NAMALWA (cell line): ENCODE data around the gene CLDN5.
A peak's percentile ranks its signal among the peaks of the same experiment; 100 is the strongest.

Source experiments
- DNase-seq: peaks from one replicate; pipeline ENCODE4 v3.0.0-alpha.2; 2015; ENCODE audit warnings: low spot score

CLDN5 gene

DNA sequence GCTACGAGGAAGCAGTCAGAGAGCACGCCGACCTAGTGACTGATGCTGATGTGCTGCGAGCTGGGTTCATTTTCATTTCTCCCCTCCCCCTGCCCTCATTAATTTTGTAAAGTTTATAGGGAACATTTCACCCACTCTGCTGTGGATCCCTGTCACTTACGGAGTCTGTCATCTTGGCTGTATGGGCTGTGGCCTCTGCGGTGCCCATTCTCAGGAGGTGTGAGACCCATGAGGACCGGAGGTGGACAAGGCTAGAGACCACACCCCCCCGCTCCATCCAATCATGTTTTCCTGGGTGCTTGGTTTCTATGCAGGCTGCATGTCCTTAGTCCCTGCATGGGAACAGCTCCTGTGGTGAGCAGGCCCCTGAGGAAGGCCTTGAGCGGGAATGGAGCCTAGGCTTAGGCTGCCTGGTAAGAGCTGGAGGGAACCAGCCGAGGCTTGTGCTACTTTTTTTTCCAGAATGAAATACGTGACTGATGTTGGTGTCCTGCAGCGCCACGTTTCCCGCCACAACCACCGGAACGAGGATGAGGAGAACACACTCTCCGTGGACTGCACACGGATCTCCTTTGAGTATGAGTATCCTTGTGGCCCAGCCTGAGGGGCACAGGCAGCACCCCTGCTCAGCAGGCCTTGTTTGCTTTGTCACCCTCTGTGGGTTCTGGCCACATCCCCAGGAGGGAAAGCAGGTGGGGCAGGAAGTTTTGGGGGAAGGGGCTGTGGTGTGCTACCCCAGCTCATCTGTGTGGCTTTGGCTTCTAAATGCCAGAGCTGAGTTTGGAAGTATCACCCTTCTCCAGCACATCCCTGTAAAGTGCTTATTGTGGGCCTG lies 19.1 kb downstream of the CLDN5 start:
- no peak for DNase-seq

- DNase-seq: peak; percentile 43
These were observed 20.3 kb downstream of the CLDN5 start for GRCh38 chr22:19503869-19504268.

GRCh38 chr22:19503367-19503766 lies 20.8 kb downstream of the CLDN5 start:
- DNase-seq: no peak

DNA sequence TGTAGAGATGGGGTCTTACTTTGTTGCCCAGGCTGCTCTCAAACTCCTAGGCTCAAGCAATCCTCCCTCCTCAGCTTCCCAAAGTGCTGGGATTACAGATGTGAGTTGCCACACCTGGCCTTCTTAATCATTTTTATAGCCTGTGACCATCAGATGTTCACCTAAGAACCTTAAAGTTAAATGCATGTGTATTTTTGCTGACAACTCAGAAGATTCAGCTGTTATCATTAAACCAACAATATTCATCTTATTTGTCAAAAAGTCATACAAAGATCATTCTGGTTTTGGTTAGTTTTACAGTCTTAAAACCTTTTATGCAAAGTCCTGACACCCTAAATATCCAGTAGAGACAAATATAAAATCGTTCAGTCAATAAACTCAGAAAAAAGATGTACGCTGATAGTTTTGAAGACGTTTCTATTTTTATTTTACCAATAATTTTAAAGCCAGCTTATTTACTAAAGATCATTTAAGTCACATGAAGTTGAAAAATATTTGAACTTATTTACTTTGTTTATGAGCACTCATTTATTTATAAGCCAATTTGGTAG lies 22.2 kb downstream of the CLDN5 start:
- no peak for DNase-seq

DNA sequence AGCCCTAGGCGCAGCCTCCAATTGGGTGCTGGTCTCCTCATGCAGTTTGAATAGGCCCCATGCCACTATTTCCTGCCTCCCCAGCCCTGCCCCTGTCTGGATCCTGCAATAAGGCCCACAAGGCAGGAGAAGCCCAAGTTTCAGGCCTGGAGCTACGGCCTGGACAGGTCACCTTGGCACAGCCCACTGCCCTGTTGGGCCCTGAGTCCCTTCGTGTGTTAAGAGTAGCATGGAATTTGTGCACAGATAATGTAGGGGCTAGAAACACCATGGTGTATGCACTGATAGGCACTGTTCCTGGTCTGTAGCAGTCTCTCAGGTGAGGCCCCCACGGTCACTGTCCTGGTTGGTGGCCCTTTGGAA lies 24.3 kb downstream of the CLDN5 start:
- DNase-seq: no peak

- no peak for DNase-seq
These were observed 24.9 kb downstream of the CLDN5 start for GRCh38 chr22:19499236-19499879.

DNA sequence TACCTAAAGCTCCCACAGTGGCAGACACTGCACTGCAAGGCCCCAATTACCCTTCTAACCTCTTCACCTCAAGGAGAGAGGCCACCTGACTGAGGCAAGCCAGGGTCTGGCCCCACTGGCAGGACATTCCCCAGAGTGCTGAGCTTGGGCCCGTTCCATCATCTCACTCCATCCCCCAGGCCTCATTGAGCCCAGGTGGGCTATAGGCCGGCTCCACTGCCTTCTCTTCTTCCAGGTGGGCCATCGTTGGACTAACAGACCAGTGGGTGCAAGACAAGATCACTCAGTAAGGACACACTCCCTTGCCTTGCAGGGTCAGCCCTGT lies 25.4 kb downstream of the CLDN5 start:
- no peak for DNase-seq

- DNase-seq: no peak
These were observed 25.9 kb downstream of the CLDN5 start for GRCh38 chr22:19498154-19498865.

GRCh38 chr22:19497245-19497644 lies 27.0 kb downstream of the CLDN5 start:
- DNase-seq: no peak

GRCh38 chr22:19496324-19496630 lies 27.9 kb downstream of the CLDN5 start:
- DNase-seq: no peak

GRCh38 chr22:19495562-19496323 lies 28.5 kb downstream of the CLDN5 start:
- DNase-seq: peak; percentile 47

- DNase-seq: no peak
These were observed 29.5 kb downstream of the CLDN5 start for GRCh38 chr22:19494676-19495173.

DNA sequence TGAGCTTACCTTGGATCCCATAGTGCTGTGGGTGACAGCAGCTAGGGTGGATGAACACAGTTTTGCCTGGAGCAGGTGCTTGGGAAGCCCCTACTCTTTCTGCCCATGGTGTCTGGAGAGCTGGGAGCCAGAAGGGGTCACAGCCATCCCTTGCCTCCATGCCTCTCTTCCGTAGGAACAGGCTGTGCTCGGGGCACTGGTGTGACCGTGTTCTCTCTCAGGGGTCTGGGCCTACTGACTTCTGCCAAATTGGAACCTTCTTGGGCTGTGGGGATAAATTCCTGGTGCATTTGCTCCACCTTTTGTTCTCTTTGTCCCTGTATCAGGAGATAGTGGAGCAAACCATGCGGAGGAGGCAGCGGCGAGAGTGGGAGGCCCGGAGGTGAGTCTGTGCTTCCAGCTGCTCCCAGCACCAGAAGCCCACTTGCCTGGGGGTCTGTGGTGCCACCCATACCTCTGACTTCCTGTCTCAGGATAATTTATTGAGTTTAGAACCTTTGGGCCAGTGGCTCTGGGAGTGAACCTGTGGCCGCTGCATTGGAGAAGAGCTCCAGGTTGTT lies 30.1 kb downstream of the CLDN5 start:
- no peak for DNase-seq

- DNase-seq: no peak
These were observed 31.6 kb downstream of the CLDN5 start for GRCh38 chr22:19492504-19493174.

DNA sequence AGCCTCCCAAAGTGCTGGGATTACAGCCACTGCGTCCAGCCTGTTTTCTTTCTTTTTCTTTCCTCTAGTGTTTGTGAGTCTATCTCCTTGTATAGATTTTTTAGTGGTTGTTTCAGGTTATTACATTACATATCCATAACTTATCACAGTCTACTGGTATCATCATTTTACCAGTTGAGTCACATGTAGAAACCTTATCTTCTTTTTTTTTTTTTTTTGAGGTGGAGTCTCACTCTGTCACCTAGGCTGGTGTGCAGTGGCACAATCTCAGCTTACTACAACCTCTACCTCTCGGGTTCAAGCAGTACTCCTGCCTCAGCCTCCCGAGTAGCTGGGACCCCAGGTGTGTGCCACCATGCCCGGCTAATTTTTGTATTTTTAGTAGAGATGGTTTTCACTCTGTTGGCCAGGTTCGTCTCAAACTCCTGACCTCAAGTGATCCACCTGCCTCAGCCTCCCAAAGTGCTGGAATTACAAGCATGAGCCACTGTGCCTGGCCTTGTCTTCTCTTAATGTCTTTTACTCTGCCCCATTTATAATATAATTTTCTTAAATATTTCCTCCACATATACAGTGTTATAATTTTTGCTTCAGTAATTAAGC lies 33.5 kb downstream of the CLDN5 start:
- no peak for DNase-seq

- DNase-seq: peak; percentile 21
These were observed 35.0 kb downstream of the CLDN5 start for GRCh38 chr22:19488884-19489843.

DNA sequence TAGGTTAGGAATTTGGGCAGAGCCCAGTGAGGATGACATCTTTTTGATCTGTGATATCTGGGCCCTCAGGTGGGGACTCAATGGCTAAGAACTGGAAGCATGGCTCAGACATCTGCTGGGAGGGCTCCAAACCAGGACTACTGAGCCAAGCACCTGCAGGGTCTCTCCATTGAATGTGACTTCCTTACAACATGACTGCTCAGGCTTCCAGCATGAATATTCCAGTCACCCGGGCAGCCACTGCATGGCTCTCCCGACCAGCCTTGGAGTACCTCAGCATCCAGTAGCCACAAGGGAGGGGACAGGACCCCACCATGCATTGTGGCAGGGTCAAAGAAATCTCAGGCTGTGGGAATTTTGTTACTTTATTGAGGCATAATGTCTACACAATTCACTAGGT lies 35.9 kb downstream of the CLDN5 start:
- DNase-seq: no peak

- no peak for DNase-seq
These were observed 40.5 kb downstream of the CLDN5 start for GRCh38 chr22:19483481-19484244.

DNA sequence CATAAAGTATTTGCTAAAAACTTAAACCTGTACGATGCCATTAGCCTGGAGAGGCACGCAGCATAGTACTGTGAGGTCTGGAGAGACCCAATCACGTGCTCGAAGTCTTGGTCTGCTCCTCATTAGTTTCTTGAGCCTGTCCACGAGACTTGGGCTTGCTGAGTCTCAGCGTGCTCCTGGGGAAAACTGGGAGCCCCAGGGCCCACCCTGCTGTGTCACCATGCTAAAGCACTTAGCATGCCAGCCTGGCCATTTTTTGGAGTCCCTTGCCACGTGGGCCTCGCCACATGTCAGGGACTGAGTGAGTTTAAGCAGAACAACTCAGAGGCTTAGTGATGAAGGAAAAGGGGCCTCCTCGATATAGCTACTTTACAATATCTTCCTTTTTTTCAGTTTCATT lies 41.9 kb downstream of the CLDN5 start:
- DNase-seq: no peak
